ENCODE measurements around the gene TCEA2. TPM values are rescaled to one million over a fixed set of nuclear protein-coding genes. Genes with fewer than 3 reads are reported as not detected.

Gene TCEA2
- total RNA-seq, 1 donor = 32.6 TPM

GRCh38 chr20:64090165-64090564 lies 27.2 kb downstream of the TCEA2 start:
- no peak for DNase-seq (ENCODE audit: low read depth in 2 of 3, low spot score in 2 of 3)

GRCh38 chr20:64091340-64091739 lies 28.3 kb downstream of the TCEA2 start:
- DNase-seq (ENCODE audit: low read depth in 2 of 3, low spot score in 2 of 3) = no peak

DNA sequence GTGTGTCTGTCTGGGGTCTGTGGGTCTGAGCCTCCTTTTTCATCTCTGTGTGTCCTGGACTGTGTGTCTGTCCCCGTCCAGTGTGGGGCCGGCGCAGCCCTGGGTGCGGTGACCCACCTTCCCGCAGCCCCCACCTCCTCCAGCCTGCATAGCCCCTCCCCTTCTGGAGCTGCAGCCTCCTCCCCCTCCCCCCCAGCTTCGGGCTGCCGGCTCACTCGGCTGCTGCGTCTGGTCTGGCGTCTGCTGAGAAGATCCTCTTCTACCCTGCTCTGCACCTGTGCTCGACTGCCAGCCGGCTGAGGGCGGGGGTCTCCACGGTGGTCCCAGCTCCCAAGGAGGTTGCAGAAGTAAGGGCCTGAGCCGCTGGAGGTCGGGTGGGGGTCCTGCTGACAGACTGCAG lies 28.8 kb downstream of the TCEA2 start:
- no peak for DNase-seq (ENCODE audit: low read depth in 2 of 3, low spot score in 2 of 3)

DNA sequence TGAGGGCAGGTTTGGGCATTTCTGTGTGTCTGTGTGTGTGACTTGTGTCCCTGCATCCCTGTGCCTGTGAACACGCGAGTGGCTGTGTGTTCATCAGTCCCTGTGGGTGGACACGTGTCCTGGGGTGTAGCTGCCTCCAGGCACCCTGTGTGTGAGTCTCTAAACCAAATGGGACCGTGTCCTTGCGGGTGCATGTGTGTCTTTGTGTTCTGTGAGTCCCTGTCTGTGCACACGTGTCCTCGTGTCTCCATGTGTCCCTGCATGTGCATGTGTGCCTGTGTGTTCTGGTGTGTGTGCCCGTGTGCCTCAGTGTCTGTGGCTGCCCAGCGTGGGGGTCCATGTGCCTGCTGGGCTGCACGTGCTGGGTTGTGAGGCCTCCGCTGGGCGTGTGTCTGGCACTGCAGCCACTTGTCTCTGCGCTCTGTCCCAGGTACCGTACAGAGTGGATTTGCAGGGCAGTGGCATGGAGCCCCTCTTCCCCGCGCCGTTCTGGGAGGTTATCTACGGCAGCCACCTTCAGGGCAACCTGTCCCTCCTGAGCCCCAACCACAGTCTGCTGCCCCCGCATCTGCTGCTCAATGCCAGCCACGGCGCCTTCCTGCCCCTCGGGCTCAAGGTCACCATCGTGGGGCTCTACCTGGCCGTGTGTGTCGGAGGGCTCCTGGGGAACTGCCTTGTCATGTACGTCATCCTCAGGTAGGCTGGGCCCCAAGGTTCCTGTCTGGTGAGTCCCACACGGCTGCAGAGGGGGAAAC lies 29.4 kb downstream of the TCEA2 start:
- DNase-seq (ENCODE audit: low read depth in 2 of 3, low spot score in 2 of 3) = no peak

DNA sequence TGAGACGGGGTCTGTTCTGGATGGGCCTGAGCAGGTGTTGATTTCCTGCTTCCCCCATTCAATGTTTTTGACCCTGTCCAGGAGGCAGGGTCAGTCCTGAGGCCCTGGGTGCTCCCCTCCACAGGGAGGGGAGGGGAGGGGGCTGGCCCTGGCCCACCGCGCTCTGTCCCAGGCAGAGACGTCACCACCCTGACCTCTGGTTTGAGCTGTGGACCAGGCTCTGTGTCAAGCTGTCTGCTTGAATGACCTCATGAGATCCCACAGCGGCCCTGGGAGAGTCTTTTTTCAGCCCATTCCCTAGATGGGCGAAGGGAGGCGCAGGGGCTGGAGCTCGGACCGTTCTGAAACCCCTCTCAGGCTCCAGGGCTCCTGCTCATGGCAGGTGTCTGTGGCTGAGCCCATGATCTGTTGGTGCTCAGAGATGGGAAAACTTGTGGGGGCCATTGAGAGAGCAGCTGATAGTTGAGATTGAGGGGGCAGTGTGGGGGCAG lies 30.1 kb downstream of the TCEA2 start:
- no peak for DNase-seq (ENCODE audit: low read depth in 2 of 3, low spot score in 2 of 3)

DNA sequence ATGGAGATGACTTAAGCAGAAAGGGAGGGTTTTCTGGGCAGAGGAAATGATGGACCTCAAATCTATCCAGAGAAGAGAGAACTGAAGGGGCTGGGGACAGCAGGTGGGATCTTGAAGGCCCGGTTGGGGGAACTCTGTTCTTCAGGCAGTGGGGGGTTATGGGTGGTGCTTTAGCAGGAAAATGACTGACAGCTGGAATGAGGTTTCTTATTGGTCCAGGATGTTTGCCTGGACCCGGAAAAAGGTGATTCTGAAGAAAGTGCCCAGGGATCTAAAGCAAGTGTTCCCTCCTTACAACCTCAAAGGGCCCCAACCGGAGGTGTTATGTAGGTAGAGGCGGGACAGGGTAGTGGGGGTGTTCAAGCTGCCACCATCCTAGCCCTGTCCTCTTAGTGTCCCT lies 32.5 kb downstream of the TCEA2 start:
- no peak for DNase-seq (ENCODE audit: low read depth in 2 of 3, low spot score in 2 of 3)

- DNase-seq (ENCODE audit: low read depth in 2 of 3, low spot score in 2 of 3) = no peak
Measured at GRCh38 chr20:64095927-64096326, 32.9 kb downstream of the TCEA2 start.

DNA sequence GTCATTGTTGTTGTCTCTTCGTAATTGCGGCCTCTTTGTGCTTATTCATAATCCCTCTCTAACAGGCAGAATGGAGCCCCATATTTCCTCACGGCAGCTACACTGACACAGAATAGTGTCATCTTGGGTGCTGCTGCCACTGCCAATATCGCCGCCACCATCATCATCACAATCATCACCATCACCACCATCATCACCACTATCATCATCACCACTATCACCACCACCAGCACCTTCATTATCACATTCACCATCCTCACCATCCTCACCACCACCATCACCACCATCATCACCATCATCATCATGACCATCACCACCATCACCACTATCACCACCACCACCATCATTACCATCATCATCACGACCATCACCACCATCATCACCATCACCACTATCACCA lies 33.5 kb downstream of the TCEA2 start:
- DNase-seq (ENCODE audit: low read depth in 2 of 3, low spot score in 2 of 3) = no peak

DNA sequence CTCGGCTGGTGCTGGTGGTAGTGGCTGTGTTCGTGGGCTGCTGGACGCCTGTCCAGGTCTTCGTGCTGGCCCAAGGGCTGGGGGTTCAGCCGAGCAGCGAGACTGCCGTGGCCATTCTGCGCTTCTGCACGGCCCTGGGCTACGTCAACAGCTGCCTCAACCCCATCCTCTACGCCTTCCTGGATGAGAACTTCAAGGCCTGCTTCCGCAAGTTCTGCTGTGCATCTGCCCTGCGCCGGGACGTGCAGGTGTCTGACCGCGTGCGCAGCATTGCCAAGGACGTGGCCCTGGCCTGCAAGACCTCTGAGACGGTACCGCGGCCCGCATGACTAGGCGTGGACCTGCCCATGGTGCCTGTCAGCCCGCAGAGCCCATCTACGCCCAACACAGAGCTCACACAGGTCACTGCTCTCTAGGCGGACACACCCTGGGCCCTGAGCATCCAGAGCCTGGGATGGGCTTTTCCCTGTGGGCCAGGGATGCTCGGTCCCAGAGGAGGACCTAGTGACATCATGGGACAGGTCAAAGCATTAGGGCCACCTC lies 35.5 kb downstream of the TCEA2 start:
- DNase-seq (ENCODE audit: low read depth in 2 of 3, low spot score in 2 of 3) = no peak

DNA sequence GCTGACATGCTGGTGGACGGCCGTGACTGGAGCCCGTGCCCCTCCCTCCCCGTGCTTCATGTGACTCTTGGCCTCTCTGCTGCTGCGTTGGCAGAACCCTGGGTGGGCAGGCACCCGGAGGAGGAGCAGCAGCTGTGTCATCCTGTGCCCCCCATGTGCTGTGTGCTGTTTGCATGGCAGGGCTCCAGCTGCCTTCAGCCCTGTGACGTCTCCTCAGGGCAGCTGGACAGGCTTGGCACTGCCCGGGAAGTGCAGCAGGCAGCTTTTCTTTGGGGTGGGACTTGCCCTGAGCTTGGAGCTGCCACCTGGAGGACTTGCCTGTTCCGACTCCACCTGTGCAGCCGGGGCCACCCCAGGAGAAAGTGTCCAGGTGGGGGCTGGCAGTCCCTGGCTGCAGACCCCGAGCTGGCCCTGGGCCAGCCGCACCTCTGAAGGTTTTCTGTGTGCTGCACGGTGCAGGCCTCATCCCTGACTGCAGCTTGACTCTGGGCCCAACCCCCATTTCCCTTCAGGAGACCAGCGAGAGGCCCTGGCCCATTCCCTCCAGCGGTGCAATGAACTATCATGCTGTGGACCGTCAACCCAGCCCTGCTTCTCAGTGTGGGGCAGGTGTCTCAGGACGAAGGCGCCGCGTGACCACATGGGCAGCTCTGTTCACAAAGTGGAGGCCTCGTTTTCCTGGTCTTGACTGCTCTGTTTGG lies 36.2 kb downstream of the TCEA2 start:
- DNase-seq (ENCODE audit: low read depth in 2 of 3, low spot score in 2 of 3) = no peak

DNA sequence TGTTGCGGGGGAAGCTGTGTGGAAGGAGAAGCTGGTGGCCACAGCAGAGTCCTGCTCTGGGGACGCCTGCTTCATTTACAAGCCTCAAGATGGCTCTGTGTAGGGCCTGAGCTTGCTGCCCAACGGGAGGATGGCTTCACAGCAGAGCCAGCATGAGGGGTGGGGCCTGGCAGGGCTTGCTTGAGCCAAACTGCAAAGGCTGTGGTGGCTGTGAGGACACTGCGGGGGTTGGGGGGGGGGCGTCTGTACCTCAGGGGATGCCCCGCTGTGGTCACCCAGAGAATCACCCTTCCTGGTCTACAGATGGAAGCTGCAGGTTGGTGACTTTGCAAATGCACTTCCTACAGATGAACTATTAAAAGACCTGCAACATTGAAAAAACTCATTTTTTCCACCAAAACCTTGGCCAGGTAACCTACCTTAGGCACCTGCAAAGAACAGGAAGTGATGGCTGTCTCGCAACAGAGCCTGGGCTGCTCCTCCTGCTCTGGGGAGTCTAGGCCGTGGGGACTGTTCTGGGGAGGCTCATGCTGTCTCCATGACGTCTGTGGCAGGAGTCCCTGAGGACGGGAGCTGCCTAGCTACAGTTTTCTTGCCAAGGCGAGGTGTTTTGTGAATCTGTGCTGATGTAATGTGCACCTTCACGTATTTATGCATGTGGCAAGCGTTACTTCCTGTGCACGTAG lies 37.0 kb downstream of the TCEA2 start:
- DNase-seq (ENCODE audit: low read depth in 2 of 3, low spot score in 2 of 3) = no peak

GRCh38 chr20:64100566-64100888 lies 37.5 kb downstream of the TCEA2 start:
- no peak for DNase-seq (ENCODE audit: low read depth in 2 of 3, low spot score in 2 of 3)

GRCh38 chr20:64100946-64101688 lies 38.1 kb downstream of the TCEA2 start:
- no peak for DNase-seq (ENCODE audit: low read depth in 2 of 3, low spot score in 2 of 3)

- DNase-seq (ENCODE audit: low read depth in 2 of 3, low spot score in 2 of 3) = peak in 2 of 3 donors; percentile 75 to 77
Measured at GRCh38 chr20:64101731-64102621, 39.0 kb downstream of the TCEA2 start.

GRCh38 chr20:64102647-64103354 lies 39.8 kb downstream of the TCEA2 start:
- DNase-seq (ENCODE audit: low read depth in 2 of 3, low spot score in 2 of 3) = peak in 1 of 3 donors; percentile 40

- no peak for DNase-seq (ENCODE audit: low read depth in 2 of 3, low spot score in 2 of 3)
Measured at GRCh38 chr20:64103871-64104666, 41.1 kb downstream of the TCEA2 start.

- DNase-seq (ENCODE audit: low read depth in 2 of 3, low spot score in 2 of 3) = no peak
Measured at GRCh38 chr20:64104667-64105451, 41.9 kb downstream of the TCEA2 start.

Data from hematopoietic multipotent progenitor cell (in vitro differentiated cells).